ENCODE measurements around the gene PRMT3. TPM values are rescaled to one million over a fixed set of nuclear protein-coding genes. Genes with fewer than 3 reads are reported as not detected.

PRMT3 gene
- total RNA-seq (18.3 and 19.8 TPM in 2 replicates), polyA plus RNA-seq (6.0 and 8.0 TPM in 2 replicates), polyA minus RNA-seq (10.9 and 16.2 TPM in 2 replicates)
- total RNA-seq (2013) = 20.8 TPM

- intact Hi-C loops (cut with micrococcal nuclease) = loop anchor here (1.0 to 5.0 kb wide), 2 partner anchors 24 to 1270 kb away; partner anchors contain the start of genes HTATIP2 and ZDHHC13
- Histone ChIP-seq H3K9ac (ENCODE audit: low read length) (peak within 1 kb of the TSS; percentile 98), H3K79me2 (ENCODE audit: control insufficient read depth, insufficient read depth, low read length) (peaks cover 19% of the 10 kb centered on the region), H2AFZ (ENCODE audit: insufficient read depth, low read depth, low read length, poor library complexity, severe bottlenecking) (peak within 1 kb of the TSS; percentile 96), H3K4me1 (ENCODE audit: control insufficient read depth in 2 of 2, insufficient read depth in 2 of 2, low read length in 2 of 2) (peaks cover 11 to 15% of the 10 kb centered on the region in 2 donors), H3K9me3 (ENCODE audit: control extremely low read depth in 1 of 3, control insufficient read depth in 2 of 3, insufficient read depth in 1 of 3, low read length in 2 of 3) (no peaks in the 10 kb centered on the region), H3K27me3 (replicated peaks in 1 of 4; ENCODE audit: control extremely low read depth in 1 of 4, control insufficient read depth in 3 of 4, insufficient read depth in 4 of 4, low read length in 3 of 4) (no peaks in the 10 kb centered on the region), H3K36me3 (replicated peaks in 1 of 2; ENCODE audit: control extremely low read depth in 1 of 2, control insufficient read depth in 1 of 2, extremely low read depth in 1 of 2, insufficient read depth in 2 of 2, low read length in 1 of 2) (peaks cover 2 to 10% of the 10 kb centered on the region in 2 experiments), H3K4me3 (ENCODE audit: control extremely low read depth in 1 of 5, extremely low read depth in 1 of 5, insufficient read depth in 1 of 5, low read depth in 2 of 5, low read length in 4 of 5) (peak within 1 kb of the TSS; percentile 72 to 95 (median 92)), H3K4me2 (replicated peaks; ENCODE audit: low read depth, low read length, poor library complexity, severe bottlenecking) (peak within 1 kb of the TSS; percentile 81), H3K27ac (ENCODE audit: low read length in 2 of 2) (peak within 1 kb of the TSS; percentile 82 to 92), H4K20me1 (ENCODE audit: control insufficient read depth, insufficient read depth, low read length, poor library complexity, severe bottlenecking) (no peaks in the 10 kb centered on the region)
- CTCF ChIA-PET = interaction anchor here (0.6 to 2.0 kb wide), 4 partner anchors 10 to 27 kb away, joined by 3 to 7 read pairs (median 5); no protein-coding TSS in a partner anchor
- WGBS (ENCODE audit: insufficient coverage) = under 1% methylated on average over 96 of the region's 96 CpGs
- TF ChIP-seq CTCF (IDR thresholded peaks at IDR 0.05) = peak; percentile 30
- TF ChIP-seq EZH2 (IDR thresholded peaks at IDR 0.05; ENCODE audit: borderline replicate concordance, insufficient read depth, low read depth, low read length, poor library complexity, severe bottlenecking) = no peak
- peak; percentile 86 for ATAC-seq (ENCODE audit: low read depth)
- Mint-ChIP-seq H3K4me1 (peaks cover 23% of the 10 kb centered on the region), H3K4me3 (peak within 1 kb of the TSS; percentile 96), H3K9me3 (ENCODE audit: insufficient read depth) (no peaks in the 10 kb centered on the region), H3K27me3 (no peaks in the 10 kb centered on the region), H3K27ac (peak within 1 kb of the TSS; percentile 100)
- peak; percentile 99 for DNase-seq
- POLR2A ChIA-PET = interaction anchor here (0.8 kb wide), 1 partner anchor 24 kb away, joined by 3 read pairs; the partner anchor contains the start of gene HTATIP2
These were observed at the start of gene PRMT3 for GRCh38 chr11:20387261-20388095. TSS of gene PRMT3 (plus strand) at chr11:20387716. CDS start at chr11:20387747, 31 bp downstream.
